Mesodermal cell (in vitro differentiated cells): ENCODE data around the gene KCNH4.

Source experiments
- H3K27ac ChIP-seq: 2 replicates; pipeline ENCODE4 v1.7.0; 2013; ENCODE audit warnings: mild to moderate bottlenecking, low read depth, low read length, moderate library complexity; ENCODE audit not compliant: severe bottlenecking
- H3K36me3 ChIP-seq: 2 replicates; pipeline ENCODE4 v1.7.1; 2013; ENCODE audit warnings: mild to moderate bottlenecking, low read length, moderate library complexity; ENCODE audit not compliant: control insufficient read depth, insufficient read depth
- H3K4me1 ChIP-seq: one replicate; pipeline ENCODE4 v1.7.1; 2013; ENCODE audit warnings: mild to moderate bottlenecking, low read length; ENCODE audit not compliant: insufficient read depth, control insufficient read depth, poor library complexity, severe bottlenecking
- H3K4me3 ChIP-seq: 2 replicates; pipeline ENCODE4 v1.7.0; 2013; ENCODE audit warnings: low read length, control low read depth, mild to moderate bottlenecking; ENCODE audit not compliant: insufficient read depth, poor library complexity, severe bottlenecking; ENCODE audit errors: extremely low read depth
- H3K9me3 ChIP-seq: 2 replicates; pipeline ENCODE4 v1.7.1; 2013; ENCODE audit warnings: mild to moderate bottlenecking, low read length, moderate library complexity; ENCODE audit not compliant: control insufficient read depth
- WGBS, 2 experiments: methylation state at CpG; one replicate each; pipeline ENCODE4 v1.1.5; 2013; ENCODE audit warnings: missing lambda C conversion rate in 2 of 2; ENCODE audit not compliant: insufficient coverage in 2 of 2; 5-methylcytosine and 5-hydroxymethylcytosine counted together

Gene KCNH4

DNA sequence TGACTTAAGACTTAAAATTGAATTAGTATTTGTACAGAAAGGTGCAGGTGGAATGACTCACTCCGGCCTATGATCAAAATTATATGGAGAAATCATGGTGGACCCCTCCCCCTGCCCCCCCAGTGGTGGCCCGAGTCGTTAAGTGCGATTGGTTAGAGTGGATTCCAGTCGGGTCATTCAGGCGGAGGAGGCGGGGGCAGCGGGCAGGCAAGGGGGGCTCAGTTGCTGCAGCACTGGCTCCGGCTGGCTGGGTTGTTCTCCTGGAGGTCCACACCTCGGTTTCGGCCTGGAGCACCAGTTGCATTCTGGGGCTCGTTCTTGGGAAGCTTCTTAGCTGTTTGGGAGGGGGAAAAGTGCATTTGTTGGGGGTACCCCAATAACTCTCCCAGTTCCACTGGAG lies 55.4 kb downstream of the KCNH4 start:
- no peak overlapping the region for H3K27ac ChIP-seq
- H3K4me3 ChIP-seq = no peak overlapping the region
- H3K36me3 ChIP-seq = peaks cover 69% of the 10 kb centered on the region
- H3K4me1 ChIP-seq = peaks cover 1% of the 10 kb centered on the region
- WGBS, 2 experiments = 90 to 98% methylated on average over 7 to 8 of the region's 12 CpGs
- H3K9me3 ChIP-seq = no peaks in the 10 kb centered on the region

DNA sequence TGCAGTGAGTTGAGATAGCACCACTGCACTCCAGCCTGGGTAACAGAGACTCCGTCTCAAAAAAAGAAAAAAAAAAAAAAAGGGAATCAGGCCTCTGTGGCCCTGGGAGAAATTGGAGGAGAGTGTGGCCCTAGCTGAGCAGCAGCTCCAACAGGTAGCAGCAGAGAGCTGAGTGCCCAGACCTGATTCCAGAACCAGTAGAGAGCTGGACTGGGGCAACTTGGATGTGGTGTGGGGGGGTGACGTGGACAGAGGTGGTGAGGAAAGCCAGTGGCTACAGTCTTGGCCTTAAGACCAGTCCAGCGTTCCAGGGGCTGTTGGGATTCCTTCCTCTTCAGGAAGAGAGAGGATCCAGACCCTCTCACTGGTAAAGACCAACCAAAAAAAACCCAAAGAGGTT lies 56.7 kb downstream of the KCNH4 start:
- Histone ChIP-seq H3K4me3 (no peak overlapping the region), H3K27ac (no peak overlapping the region), H3K36me3 (peaks cover 56% of the 10 kb centered on the region), H3K9me3 (no peaks in the 10 kb centered on the region), H3K4me1 (peaks cover 5% of the 10 kb centered on the region)
- 90 to 91% methylated on average over 3 of the region's 3 CpGs for WGBS, 2 experiments

DNA sequence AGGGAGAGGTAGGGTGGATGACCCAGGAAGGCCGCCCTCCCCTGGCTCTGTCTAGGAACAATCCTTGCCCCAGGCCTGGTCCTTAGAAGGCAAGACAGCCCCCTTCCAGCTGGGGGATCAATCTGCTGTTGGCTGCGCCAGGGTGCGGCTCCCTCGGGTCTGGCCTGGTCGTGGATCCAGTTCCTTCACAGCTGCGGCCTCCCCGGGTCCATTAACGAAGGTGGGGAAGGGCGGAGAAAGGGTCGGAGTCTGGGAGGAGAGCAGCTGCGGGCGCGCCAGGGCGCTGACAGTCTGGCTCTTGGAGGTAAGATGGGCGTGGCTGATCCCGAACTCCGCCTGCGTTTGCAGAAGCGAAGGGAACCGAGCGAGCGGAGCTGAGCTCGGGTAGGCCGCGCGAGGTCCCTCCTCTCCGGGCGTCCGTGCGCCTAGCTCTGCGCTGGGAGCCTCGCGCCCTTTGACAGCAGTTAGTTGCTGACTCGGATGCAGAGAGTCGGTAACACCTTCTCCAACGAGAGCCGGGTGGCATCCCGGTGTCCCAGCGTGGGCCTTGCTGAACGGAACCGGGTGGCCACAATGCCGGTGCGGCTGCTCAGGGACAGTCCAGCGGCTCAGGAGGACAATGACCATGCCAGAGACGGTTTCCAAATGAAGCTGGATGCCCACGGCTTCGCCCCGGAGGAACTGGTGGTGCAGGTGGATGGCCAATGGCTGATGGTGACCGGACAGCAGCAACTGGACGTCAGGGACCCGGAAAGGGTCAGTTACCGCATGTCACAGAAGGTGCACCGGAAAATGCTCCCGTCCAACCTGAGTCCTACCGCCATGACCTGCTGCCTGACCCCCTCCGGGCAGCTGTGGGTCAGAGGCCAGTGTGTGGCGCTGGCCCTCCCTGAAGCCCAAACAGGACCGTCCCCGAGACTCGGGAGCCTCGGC lies 58.3 kb downstream of the KCNH4 start, which contains the start of gene HSPB9:
HSPB9 (plus strand) TSS at position 434 of the 933 bp plus-strand sequence; CDS start at position 481, 47 bp downstream.
- H3K36me3 ChIP-seq = peaks cover 46% of the 10 kb centered on the region
- H3K27ac ChIP-seq = no peak within 1 kb of the TSS

DNA sequence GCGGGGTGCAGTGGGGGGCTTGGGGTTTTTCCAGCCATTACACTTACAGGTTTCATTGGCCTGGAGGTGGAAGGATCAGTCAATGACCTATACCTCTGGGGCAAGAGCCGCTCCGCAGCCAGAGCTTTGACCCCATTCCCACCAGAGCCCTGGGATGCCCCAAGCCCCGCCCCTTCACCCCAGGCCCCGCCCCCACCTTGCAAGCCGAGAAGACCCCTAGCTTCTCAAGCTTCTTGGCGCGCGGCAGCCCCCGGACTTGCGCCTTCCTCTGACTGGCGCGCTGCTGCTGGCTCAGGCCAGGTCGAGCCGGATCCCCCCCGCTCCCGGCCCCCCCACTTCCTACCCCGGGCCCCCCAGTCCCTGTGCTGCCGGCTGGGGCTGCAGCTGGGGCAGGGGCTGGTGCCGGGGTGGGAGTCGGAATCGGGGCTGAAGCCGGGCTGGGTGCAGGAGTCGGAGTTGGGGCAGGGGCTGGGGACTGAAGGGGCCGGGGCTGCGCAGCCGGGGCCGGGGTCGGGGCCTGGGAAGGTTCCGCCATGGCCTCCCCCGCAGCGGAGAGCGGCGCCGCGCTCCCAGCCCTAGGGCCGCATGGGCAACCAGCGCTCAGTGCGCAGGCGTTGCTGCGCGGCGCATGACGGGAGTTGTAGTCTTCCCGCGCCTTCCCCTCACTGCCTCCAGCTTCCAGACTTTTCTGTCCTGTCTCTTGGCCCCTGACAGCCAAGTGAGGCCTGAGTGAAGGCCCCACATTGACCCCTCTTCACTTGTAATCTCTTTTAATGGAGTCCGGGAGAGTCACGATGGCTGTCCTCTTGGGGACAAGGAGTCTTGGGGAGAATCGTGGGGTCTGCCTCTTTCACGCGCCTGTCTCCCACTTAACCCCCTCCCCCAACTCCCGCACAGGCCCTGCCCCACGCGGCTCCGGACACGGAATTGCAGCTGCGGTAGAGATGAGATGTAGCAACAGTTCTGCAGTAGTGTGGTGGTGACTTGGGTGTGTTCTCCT lies 59.9 kb downstream of the KCNH4 start, which contains the start of gene KAT2A:
KAT2A (minus strand) TSS at position 598 of the 1,000 bp plus-strand sequence; CDS start at position 535, 63 bp downstream.
- Histone ChIP-seq H3K27ac (peak within 1 kb of the TSS; percentile 10), H3K36me3 (peaks cover 41% of the 10 kb centered on the region), H3K9me3 (no peaks in the 10 kb centered on the region), H3K4me1 (peaks cover 5% of the 10 kb centered on the region), H3K4me3 (peak within 1 kb of the TSS; percentile 71)
- WGBS, 2 experiments = 6% methylated on average over 26 to 28 of the region's 57 CpGs

More for the DNA sequence above, 58.3 kb downstream of the KCNH4 start, which contains the start of gene HSPB9:
- WGBS, 2 experiments = 87 to 92% methylated on average over 56 to 60 of the region's 61 CpGs
- peaks cover 5% of the 10 kb centered on the region for H3K4me1 ChIP-seq
- no peaks in the 10 kb centered on the region for H3K9me3 ChIP-seq
- H3K4me3 ChIP-seq = no peak within 1 kb of the TSS

DNA sequence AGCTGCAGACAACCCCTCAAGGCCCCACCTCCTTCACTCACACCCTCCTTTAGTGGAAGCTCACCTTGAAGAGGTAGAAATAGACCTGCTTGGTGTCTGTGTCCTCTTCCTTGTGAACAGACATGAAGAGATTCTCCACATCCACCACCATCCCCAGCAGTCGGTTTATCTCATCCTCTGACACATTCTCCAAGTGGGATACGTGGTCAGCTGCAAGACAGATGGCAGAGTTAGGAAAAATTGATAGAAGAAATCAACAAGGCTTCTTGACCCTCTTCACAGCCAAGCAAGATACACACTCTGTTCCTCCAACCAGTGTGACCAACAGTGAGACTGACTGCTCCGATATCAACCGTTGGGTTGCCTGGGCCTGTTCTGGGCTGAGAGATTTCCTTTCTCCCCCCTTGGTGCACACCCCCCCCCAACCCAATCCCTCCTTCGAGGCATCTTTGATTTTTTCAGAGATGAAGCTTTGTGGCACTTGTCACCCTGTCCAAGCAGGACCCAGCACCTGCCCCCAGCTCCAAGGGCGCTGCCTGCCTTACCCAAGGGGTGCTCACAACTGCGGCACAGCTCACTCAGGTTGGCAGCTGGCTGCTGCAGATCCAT lies 60.7 kb downstream of the KCNH4 start:
- 82 to 87% methylated on average over 2 to 5 of the region's 7 CpGs for WGBS, 2 experiments

DNA sequence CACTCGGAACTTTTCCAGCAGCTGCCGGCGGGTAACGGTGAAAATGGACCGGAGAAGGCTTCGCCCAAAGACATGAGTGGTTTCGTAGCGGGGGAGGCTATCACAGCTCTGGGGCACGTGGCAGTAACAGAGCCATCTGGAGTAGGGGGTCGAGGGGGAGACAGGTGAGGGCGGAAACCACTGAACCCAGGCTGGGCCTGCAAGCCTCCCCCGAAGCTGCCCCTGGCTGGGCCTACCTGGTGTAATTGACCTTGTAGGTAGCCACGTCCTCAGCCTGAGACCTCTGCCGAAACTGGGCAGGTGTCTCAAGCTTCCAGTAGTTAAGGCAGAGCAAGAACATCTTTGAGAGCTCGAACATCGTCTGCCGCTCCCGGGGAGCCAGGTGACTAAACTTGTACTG lies 61.6 kb downstream of the KCNH4 start:
- Histone ChIP-seq H3K9me3 (no peaks in the 10 kb centered on the region), H3K27ac (no peak overlapping the region), H3K4me1 (peaks cover 5% of the 10 kb centered on the region), H3K4me3 (no peak overlapping the region), H3K36me3 (peaks cover 35% of the 10 kb centered on the region)
- WGBS, 2 experiments = 93 to 94% methylated on average over 18 of the region's 18 CpGs

More for the DNA sequence above, 60.7 kb downstream of the KCNH4 start:
- Histone ChIP-seq H3K9me3 (no peaks in the 10 kb centered on the region), H3K4me3 (peak overlapping the region; percentile 71), H3K27ac (no peak overlapping the region), H3K4me1 (peaks cover 5% of the 10 kb centered on the region), H3K36me3 (peaks cover 39% of the 10 kb centered on the region)

DNA sequence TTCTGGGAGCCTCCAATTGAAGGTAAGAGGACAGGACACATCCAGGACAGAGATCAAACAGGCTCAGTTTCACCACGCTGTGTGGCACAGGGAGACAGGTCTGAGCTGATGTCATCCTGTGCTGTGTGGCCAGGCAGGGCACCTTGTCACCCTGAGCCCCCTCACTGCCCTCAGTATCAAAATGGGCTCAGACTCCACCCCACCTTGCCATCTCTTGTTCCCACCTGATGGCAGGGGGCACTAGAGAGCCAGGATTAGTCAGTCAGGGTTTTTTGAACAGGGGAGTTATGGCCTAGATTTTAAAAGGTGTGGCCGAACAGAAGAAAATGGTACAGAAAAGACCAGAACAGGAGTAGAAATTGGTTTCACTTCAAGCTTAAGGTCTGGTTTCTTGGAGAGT lies 62.4 kb downstream of the KCNH4 start:
- Histone ChIP-seq H3K27ac (no peak overlapping the region), H3K4me3 (no peak overlapping the region), H3K36me3 (peaks cover 39% of the 10 kb centered on the region), H3K9me3 (no peaks in the 10 kb centered on the region), H3K4me1 (peaks cover 5% of the 10 kb centered on the region)
- whole genome bisulfite sequencing, 2 experiments = 86 to 90% methylated on average over 2 of the region's 2 CpGs

DNA sequence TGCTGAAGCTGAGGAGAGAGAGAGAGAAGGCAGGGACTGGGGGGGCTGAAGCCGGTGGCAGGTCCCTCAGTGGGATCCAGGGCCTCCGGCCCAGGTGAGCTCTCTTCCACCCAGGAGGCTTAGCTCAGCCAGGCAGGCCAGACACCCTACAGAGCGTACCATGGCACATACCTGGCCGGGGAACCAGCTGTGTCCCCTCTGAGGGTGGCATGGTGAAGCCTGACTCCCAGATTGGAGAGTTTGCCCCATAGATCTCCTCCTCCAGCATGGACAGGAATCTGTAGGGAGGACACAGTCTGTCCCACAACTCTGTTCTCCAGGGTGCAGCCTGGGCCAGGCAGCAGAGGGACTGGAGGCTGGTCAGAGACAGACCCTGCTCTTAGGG lies 62.8 kb downstream of the KCNH4 start:
- 84 to 100% methylated on average over 3 to 4 of the region's 4 CpGs for WGBS, 2 experiments
- Histone ChIP-seq H3K9me3 (no peaks in the 10 kb centered on the region), H3K4me1 (peaks cover 5% of the 10 kb centered on the region), H3K36me3 (peaks cover 41% of the 10 kb centered on the region), H3K27ac (no peak overlapping the region), H3K4me3 (no peak overlapping the region)

DNA sequence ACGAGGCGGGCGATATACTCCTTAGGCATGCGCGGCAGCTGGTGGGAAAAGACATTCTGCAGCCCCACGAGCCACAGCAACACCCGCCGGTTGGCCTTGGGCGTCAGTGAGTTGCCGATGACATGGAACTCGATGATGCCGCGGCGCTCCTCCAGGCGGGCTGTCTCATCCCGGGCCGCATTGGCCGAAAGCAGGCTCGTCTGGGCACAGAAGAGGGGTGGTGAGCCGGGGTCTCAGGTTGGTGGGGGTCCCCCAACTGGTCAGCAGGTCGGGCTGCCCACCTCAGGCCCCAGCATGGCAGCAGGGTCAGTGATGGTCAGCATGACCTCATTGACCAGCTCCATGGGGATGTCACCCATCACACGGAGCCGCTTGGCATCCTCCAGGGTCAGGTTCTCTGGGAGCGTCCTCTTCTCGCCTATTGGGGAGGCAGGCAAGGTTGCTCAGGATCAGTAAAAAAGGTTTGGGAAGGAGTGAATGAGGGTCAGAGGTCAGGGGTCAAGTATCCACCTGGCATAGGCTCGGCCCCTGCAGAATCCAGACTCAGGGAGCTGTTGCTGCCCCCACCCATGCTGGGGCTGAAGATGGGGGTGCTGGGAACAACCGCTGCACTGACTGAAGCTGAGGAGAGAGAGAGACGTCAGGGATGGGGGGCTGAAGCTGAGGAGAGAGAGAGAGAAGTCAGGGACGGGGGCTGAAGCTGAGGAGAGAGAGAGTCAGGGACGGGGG lies 63.4 kb downstream of the KCNH4 start:
- Histone ChIP-seq H3K4me3 (no peak overlapping the region), H3K27ac (no peak overlapping the region), H3K36me3 (peaks cover 37% of the 10 kb centered on the region), H3K9me3 (no peaks in the 10 kb centered on the region), H3K4me1 (peaks cover 5% of the 10 kb centered on the region)
- WGBS, 2 experiments = 90 to 91% methylated on average over 26 to 30 of the region's 30 CpGs
